B cell (primary cell): Measurements from ENCODE around the gene UXT. TPM values are rescaled to one million over a fixed set of nuclear protein-coding genes. Genes with fewer than 3 reads are reported as not detected.

ENCODE experiments used
- ATAC-seq: fragments of 200-7000 bp; cut with Tn5 transposase; one replicate; pipeline ENCODE4 v1.10.0; 2021; ENCODE audit warnings: low read depth, mild to moderate bottlenecking, moderate number of reproducible peaks, moderate library complexity
- CTCF ChIA-PET: fragments of 350-600 bp; sonication (Branson Sonifier 250); formaldehyde crosslinking; loops from one replicate; lab custom pipeline; 2021; ENCODE audit warnings: antibody characterized with exemption, inconsistent platforms; lab: Charles Lee
- POLR2A ChIA-PET: fragments of 350-600 bp; sonication (Branson Sonifier 250); formaldehyde crosslinking; loops from one replicate; lab custom pipeline; 2021; ENCODE audit warnings: antibody characterized with exemption; lab: Charles Lee
- DNase-seq: peaks from one replicate; pipeline ENCODE4 v3.0.0; 2013
- H2AFZ ChIP-seq: 2 replicates; pipeline ENCODE4 v1.6.1; 2012; ENCODE audit warnings: mild to moderate bottlenecking, low read depth, low read length; ENCODE audit not compliant: insufficient read depth, poor library complexity, severe bottlenecking
- H3K27ac ChIP-seq, 2 donors: 1 replicate in 1 of 2; 2 replicates in 1 of 2; pipeline ENCODE4 v1.5.1; 2012 to 2013; ENCODE audit warnings: low read length in 2 of 2, mild to moderate bottlenecking in 2 of 2, moderate library complexity in 1 of 2
- H3K27me3 ChIP-seq, 4 experiments: fragments of 200-600 bp in 1 of 4; sonication (generic) in 1 of 4; replicated peaks in 1 of 4; 1 replicate in 2 of 4; 2 replicates in 2 of 4; pipeline versions ENCODE4 v1.6.1 to v1.7.0; 2013 to 2016; ENCODE audit warnings: low read length in 3 of 4, mild to moderate bottlenecking in 2 of 4, mixed read lengths in 1 of 4, moderate library complexity in 1 of 4; ENCODE audit not compliant: insufficient read depth in 4 of 4, control insufficient read depth in 3 of 4; ENCODE audit errors: control extremely low read depth in 1 of 4
- H3K36me3 ChIP-seq, 2 experiments: replicated peaks in 1 of 2; 1 replicate in 1 of 2; 2 replicates in 1 of 2; pipeline versions ENCODE4 v1.6.1 to v1.7.1; 2013; ENCODE audit warnings: low read length in 1 of 2; ENCODE audit not compliant: insufficient read depth in 2 of 2, control insufficient read depth in 1 of 2; ENCODE audit errors: control extremely low read depth in 1 of 2, extremely low read depth in 1 of 2
- H3K4me1 ChIP-seq, 2 donors: fragments of 200-600 bp in 1 of 2; sonication (generic) in 1 of 2; 1 replicate in 1 of 2; 2 replicates in 1 of 2; pipeline versions ENCODE4 v1.5.1 to v1.6.1; 2013 to 2017; ENCODE audit warnings: low read length in 2 of 2; ENCODE audit not compliant: control insufficient read depth in 2 of 2, insufficient read depth in 2 of 2
- H3K4me2 ChIP-seq: replicated peaks from 2 replicates; pipeline ENCODE3; 2012; ENCODE audit warnings: mild to moderate bottlenecking, low read depth, low read length; ENCODE audit not compliant: poor library complexity, severe bottlenecking
- H3K4me3 ChIP-seq, 5 experiments: fragments of 200-600 bp in 1 of 5; sonication (generic) in 1 of 5; 1 replicate in 3 of 5; 2 replicates in 2 of 5; pipeline versions ENCODE4 v1.5.1 to v1.7.0; 2011 to 2016; ENCODE audit warnings: low read length in 4 of 5, mild to moderate bottlenecking in 4 of 5, low read depth in 2 of 5, control low read depth in 1 of 5, moderate library complexity in 1 of 5; ENCODE audit not compliant: insufficient read depth in 1 of 5; ENCODE audit errors: control extremely low read depth in 1 of 5, extremely low read depth in 1 of 5
- H3K79me2 ChIP-seq: fragments of 200-600 bp; sonication (generic); one replicate; pipeline ENCODE4 v1.6.0; 2016; ENCODE audit warnings: low read length; ENCODE audit not compliant: control insufficient read depth, insufficient read depth
- H3K9ac ChIP-seq: fragments of 200-600 bp; sonication (generic); 2 replicates; pipeline ENCODE4 v1.6.1; 2017; ENCODE audit warnings: mild to moderate bottlenecking, low read length, moderate library complexity
- H3K9me3 ChIP-seq, 3 donors: one replicate each; pipeline versions ENCODE4 v1.6.1 to v1.7.1; 2013; ENCODE audit warnings: low read length in 2 of 3; ENCODE audit not compliant: control insufficient read depth in 2 of 3, insufficient read depth in 1 of 3; ENCODE audit errors: control extremely low read depth in 1 of 3
- H4K20me1 ChIP-seq: 2 replicates; pipeline ENCODE4 v1.6.0; 2012; ENCODE audit warnings: mild to moderate bottlenecking, low read length; ENCODE audit not compliant: insufficient read depth, control insufficient read depth, poor library complexity, severe bottlenecking
- H3K27ac Mint-ChIP-seq: one replicate; pipeline ENCODE4 v1.8.0; 2021; ENCODE audit warnings: mixed read lengths
- H3K27me3 Mint-ChIP-seq: one replicate; pipeline ENCODE4 v1.8.0; 2021; ENCODE audit warnings: mixed read lengths
- H3K4me1 Mint-ChIP-seq: one replicate; pipeline ENCODE4 v1.8.0; 2021; ENCODE audit warnings: mixed read lengths
- H3K4me3 Mint-ChIP-seq: one replicate; pipeline ENCODE4 v1.8.0; 2021; ENCODE audit warnings: mixed read lengths
- H3K9me3 Mint-ChIP-seq: one replicate; pipeline ENCODE4 v1.8.0; 2022; ENCODE audit warnings: mixed read lengths; ENCODE audit not compliant: insufficient read depth
- EZH2 ChIP-seq: IDR thresholded peaks from 2 replicates; pipeline ENCODE4 v1.6.1; 2012; ENCODE audit warnings: borderline replicate concordance, low read depth, mild to moderate bottlenecking, moderate library complexity, low read length; ENCODE audit not compliant: insufficient read depth, poor library complexity, severe bottlenecking
- WGBS: methylation state at CpG from one replicate; pipeline ENCODE4 v1.1.5; 2013; ENCODE audit warnings: missing lambda C conversion rate; ENCODE audit not compliant: insufficient coverage; 5-methylcytosine and 5-hydroxymethylcytosine counted together
- intact Hi-C: fragments of 100-400 bp; cut with micrococcal nuclease; formaldehyde crosslinking; loops from one replicate; pipeline ENCODE4 v1.10.0; 2022
- polyA plus RNA-seq: library from polyadenylated mRNA; depleted of rRNA; stranded (reverse); fragments of >200 nt; gene quantifications from 2 replicates; pipeline ENCODE4 v1.2.3, GENCODE V29; 2012
- total RNA-seq, 2 donors: library from RNA; stranded (reverse); fragments of 120-200 nt in 1 of 2; gene quantifications; 1 replicate in 1 of 2; 2 replicates in 1 of 2; pipeline versions ENCODE4 v1.2.3 to v1.2.4, GENCODE V29; 2013 to 2022
- TF ChIP-seq, protein P1 (sequence below): fragments of 200-600 bp; IDR thresholded peaks from one replicate; pipeline ENCODE4 v1.8.0; 2022; ENCODE audit warnings: antibody characterized with exemption, mild to moderate bottlenecking

The UXT gene
- total and polyA plus RNA-seq, 2 donors (not counting 1 experiment from before 2014, with no cell fraction given) = 177 to 238 TPM

DNA sequence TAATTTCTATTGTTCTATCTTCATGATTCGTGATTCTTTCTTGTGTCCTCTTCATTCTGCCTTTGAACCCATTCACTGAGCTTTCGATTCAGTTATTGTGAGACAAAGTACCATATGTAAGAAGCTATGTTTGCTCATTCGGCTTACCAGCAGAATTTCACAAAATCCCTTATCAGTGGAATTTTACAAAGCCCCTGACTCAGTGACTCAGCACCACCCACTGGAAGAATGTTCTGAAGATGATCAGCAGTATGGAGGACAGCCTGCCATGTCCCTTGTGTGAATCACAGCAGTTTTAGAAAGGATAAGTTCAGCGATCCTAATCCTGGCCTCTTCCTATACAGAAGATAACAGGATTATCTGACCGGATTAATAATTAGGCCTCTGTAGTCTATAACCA, 5.8 kb upstream of the UXT start:
- H3K27me3 Mint-ChIP-seq = no peaks in the 10 kb centered on the region
- no CpG with 5 or more reads among the region's 5 CpGs for WGBS
- ATAC-seq = no peak
- H3K79me2 ChIP-seq = no peaks in the 10 kb centered on the region
- H3K36me3 ChIP-seq = no peaks in the 10 kb centered on the region
- H3K27ac ChIP-seq = no peak overlapping the region
- ChIA-PET CTCF (no interaction called here), POLR2A (no interaction called here)
- TF ChIP-seq, protein P1, sequence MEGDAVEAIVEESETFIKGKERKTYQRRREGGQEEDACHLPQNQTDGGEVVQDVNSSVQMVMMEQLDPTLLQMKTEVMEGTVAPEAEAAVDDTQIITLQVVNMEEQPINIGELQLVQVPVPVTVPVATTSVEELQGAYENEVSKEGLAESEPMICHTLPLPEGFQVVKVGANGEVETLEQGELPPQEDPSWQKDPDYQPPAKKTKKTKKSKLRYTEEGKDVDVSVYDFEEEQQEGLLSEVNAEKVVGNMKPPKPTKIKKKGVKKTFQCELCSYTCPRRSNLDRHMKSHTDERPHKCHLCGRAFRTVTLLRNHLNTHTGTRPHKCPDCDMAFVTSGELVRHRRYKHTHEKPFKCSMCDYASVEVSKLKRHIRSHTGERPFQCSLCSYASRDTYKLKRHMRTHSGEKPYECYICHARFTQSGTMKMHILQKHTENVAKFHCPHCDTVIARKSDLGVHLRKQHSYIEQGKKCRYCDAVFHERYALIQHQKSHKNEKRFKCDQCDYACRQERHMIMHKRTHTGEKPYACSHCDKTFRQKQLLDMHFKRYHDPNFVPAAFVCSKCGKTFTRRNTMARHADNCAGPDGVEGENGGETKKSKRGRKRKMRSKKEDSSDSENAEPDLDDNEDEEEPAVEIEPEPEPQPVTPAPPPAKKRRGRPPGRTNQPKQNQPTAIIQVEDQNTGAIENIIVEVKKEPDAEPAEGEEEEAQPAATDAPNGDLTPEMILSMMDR = no peak
- TF ChIP-seq EZH2 = no peak
- H3K4me2 ChIP-seq = no peak overlapping the region
- H2AFZ ChIP-seq = no peak overlapping the region
- no peak overlapping the region for H3K9ac ChIP-seq
- no peak overlapping the region for H3K4me3 Mint-ChIP-seq
- no peak overlapping the region for H3K4me3 ChIP-seq
- H3K4me1 ChIP-seq = peaks cover under 1 to 2% of the 10 kb centered on the region in 2 donors
- no peaks in the 10 kb centered on the region for H3K4me1 Mint-ChIP-seq
- DNase-seq = no peak
- H3K27ac Mint-ChIP-seq = no peak overlapping the region
- no peaks in the 10 kb centered on the region for H3K27me3 ChIP-seq
- H3K9me3 Mint-ChIP-seq = no peaks in the 10 kb centered on the region
- intact Hi-C loops = no loop called here
- no peaks in the 10 kb centered on the region for H4K20me1 ChIP-seq
- no peaks in the 10 kb centered on the region for H3K9me3 ChIP-seq

DNA sequence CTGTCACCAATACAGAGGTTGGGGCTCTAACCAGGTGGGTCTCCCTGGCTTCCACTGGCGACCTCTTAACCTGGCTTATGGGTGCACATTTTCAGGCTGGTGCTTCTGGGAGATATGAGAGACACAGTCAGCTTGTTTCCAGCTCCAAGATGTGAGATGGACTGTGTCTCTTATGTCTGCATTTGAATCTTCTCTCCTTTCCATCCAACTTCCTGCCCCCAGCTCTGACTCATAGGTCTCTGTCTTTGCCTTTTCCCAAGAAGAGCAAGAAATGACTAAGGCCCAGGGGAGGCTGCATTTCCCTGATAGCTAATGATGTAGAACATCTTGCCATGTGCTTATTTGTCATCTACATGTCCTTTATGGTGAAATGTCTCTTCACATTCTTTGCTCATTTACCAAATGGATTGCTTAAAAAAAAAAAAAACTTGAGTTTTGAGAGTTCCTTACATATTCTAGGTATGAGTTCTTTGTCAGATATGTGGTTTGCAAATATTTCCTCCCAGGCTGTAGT, 3.2 kb upstream of the UXT start:
- Histone ChIP-seq H4K20me1 (no peaks in the 10 kb centered on the region), H3K27me3 (no peaks in the 10 kb centered on the region), H3K4me2 (no peak overlapping the region), H3K27ac (no peak overlapping the region), H3K79me2 (peaks cover 4% of the 10 kb centered on the region), H3K4me1 (peaks cover 10 to 16% of the 10 kb centered on the region in 2 donors), H3K9me3 (no peaks in the 10 kb centered on the region), H3K4me3 (no peak overlapping the region), H3K9ac (no peak overlapping the region), H3K36me3 (peaks cover 0 to 1% of the 10 kb centered on the region in 2 experiments), H2AFZ (no peak overlapping the region)
- H3K4me1 Mint-ChIP-seq = peaks cover 14% of the 10 kb centered on the region
- no peak for TF ChIP-seq EZH2
- TF ChIP-seq, protein P1 = no peak
- no CpG with 5 or more reads among the region's 1 CpG for WGBS
- H3K27ac Mint-ChIP-seq = no peak overlapping the region
- DNase-seq (no peak), ATAC-seq (no peak)
- no peaks in the 10 kb centered on the region for H3K27me3 Mint-ChIP-seq
- ChIA-PET POLR2A (interaction anchor here (0.7 kb wide), 1 partner anchor 806 kb away, joined by 3 read pairs; no protein-coding TSS in a partner anchor), CTCF (interaction anchor here (0.7 kb wide), 1 partner anchor 815 kb away, joined by 3 read pairs; no protein-coding TSS in a partner anchor)
- intact Hi-C loops = no loop called here
- H3K9me3 Mint-ChIP-seq = no peaks in the 10 kb centered on the region
- H3K4me3 Mint-ChIP-seq = no peak overlapping the region
